Parathyroid adenoma (tissue), 2 donors: ENCODE measurements around the gene RNASEH2B.

ENCODE experiments used
- H2AFZ ChIP-seq: fragments of 300-600 bp; sonication (generic); one replicate; pipeline ENCODE4 v1.7.0; 2017; ENCODE audit warnings: antibody characterized with exemption, mild to moderate bottlenecking
- H3K27ac ChIP-seq: fragments of 300-600 bp; sonication (generic); one replicate; pipeline ENCODE4 v1.7.0; 2017
- H3K27me3 ChIP-seq: fragments of 300-600 bp; sonication (generic); one replicate; pipeline ENCODE4 v1.7.0; 2017; ENCODE audit warnings: low read length; ENCODE audit not compliant: control insufficient read depth, insufficient read depth
- H3K36me3 ChIP-seq: fragments of 300-600 bp; sonication (generic); one replicate; pipeline ENCODE4 v1.7.0; 2017; ENCODE audit warnings: low read length; ENCODE audit not compliant: control insufficient read depth, insufficient read depth
- H3K4me1 ChIP-seq: fragments of 300-600 bp; sonication (generic); one replicate; pipeline ENCODE4 v1.7.0; 2017; ENCODE audit warnings: control low read depth
- H3K4me2 ChIP-seq: fragments of 300-600 bp; sonication (generic); one replicate; pipeline ENCODE4 v1.7.0; 2017; ENCODE audit warnings: low read length
- H3K4me3 ChIP-seq: fragments of 300-600 bp; sonication (generic); one replicate; pipeline ENCODE4 v1.7.0; 2017; ENCODE audit warnings: low read depth, low read length
- H3K79me2 ChIP-seq: fragments of 300-600 bp; sonication (generic); one replicate; pipeline ENCODE4 v1.7.0; 2017; ENCODE audit warnings: control low read depth
- H3K9ac ChIP-seq: fragments of 300-600 bp; sonication (generic); one replicate; pipeline ENCODE4 v1.7.0; 2017; ENCODE audit warnings: mild to moderate bottlenecking
- H3K9me3 ChIP-seq: fragments of 300-600 bp; sonication (generic); one replicate; pipeline ENCODE4 v1.7.0; 2017; ENCODE audit warnings: low read length; ENCODE audit not compliant: control insufficient read depth
- TF ChIP-seq, protein P1 (sequence below): fragments of 300-600 bp; sonication (generic); IDR thresholded peaks from one replicate; pipeline ENCODE4 v1.7.0; 2017; ENCODE audit warnings: antibody characterized with exemption, mild to moderate bottlenecking
- donor health status: primary hyperparathyroidism.

The RNASEH2B gene

DNA sequence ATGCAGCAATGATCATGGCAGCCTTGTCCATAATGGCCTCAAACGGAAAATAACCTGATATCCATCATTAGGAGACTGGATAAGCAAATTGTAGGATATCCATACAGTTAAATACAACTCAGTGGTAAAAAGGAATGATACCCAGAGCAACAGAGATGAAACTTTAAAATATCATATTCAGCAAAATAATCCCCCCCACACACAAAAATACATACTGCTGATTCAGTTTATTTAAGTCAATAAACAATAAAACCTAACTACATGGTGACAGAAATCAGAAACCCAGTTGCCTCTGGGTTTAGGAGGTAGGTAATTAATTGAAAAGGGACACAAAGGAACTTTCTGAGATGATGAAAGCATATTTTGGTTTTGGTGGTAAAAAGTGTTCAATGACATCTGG, 38.2 kb upstream of the RNASEH2B start:
- Histone ChIP-seq H3K36me3 (no peaks in the 10 kb centered on the region), H3K79me2 (no peaks in the 10 kb centered on the region), H3K4me1 (no peaks in the 10 kb centered on the region), H3K9ac (no peak overlapping the region), H3K27me3 (no peaks in the 10 kb centered on the region), H3K4me3 (no peak overlapping the region), H3K27ac (no peak overlapping the region), H3K9me3 (no peaks in the 10 kb centered on the region), H2AFZ (no peak overlapping the region), H3K4me2 (no peak overlapping the region)
- TF ChIP-seq, protein P1, sequence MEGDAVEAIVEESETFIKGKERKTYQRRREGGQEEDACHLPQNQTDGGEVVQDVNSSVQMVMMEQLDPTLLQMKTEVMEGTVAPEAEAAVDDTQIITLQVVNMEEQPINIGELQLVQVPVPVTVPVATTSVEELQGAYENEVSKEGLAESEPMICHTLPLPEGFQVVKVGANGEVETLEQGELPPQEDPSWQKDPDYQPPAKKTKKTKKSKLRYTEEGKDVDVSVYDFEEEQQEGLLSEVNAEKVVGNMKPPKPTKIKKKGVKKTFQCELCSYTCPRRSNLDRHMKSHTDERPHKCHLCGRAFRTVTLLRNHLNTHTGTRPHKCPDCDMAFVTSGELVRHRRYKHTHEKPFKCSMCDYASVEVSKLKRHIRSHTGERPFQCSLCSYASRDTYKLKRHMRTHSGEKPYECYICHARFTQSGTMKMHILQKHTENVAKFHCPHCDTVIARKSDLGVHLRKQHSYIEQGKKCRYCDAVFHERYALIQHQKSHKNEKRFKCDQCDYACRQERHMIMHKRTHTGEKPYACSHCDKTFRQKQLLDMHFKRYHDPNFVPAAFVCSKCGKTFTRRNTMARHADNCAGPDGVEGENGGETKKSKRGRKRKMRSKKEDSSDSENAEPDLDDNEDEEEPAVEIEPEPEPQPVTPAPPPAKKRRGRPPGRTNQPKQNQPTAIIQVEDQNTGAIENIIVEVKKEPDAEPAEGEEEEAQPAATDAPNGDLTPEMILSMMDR = no peak

DNA sequence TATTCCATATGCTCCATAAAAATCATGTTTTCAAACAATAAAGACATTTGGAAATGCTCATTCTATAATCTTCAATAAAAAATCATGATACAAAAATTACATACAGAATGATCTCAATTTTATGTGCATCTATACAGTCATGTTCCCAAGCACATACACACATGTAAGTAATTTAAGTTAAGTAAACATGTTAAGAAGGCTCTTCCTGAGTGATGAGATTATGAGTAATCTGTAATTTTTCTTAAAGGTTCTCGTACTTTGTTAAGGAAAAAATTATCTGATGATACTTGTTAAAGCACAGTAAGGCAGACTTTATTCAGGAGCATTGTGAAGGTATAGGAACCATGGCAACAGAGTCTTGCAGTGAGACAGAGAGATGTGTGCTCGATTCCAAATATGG, 36.1 kb upstream of the RNASEH2B start:
- no peak overlapping the region for H2AFZ ChIP-seq
- H3K79me2 ChIP-seq = no peaks in the 10 kb centered on the region
- no peaks in the 10 kb centered on the region for H3K36me3 ChIP-seq
- no peak overlapping the region for H3K27ac ChIP-seq
- H3K4me1 ChIP-seq = no peaks in the 10 kb centered on the region
- no peak overlapping the region for H3K4me3 ChIP-seq
- no peaks in the 10 kb centered on the region for H3K9me3 ChIP-seq
- H3K27me3 ChIP-seq = no peaks in the 10 kb centered on the region
- no peak overlapping the region for H3K9ac ChIP-seq
- TF ChIP-seq, protein P1 = no peak
- no peak overlapping the region for H3K4me2 ChIP-seq

DNA sequence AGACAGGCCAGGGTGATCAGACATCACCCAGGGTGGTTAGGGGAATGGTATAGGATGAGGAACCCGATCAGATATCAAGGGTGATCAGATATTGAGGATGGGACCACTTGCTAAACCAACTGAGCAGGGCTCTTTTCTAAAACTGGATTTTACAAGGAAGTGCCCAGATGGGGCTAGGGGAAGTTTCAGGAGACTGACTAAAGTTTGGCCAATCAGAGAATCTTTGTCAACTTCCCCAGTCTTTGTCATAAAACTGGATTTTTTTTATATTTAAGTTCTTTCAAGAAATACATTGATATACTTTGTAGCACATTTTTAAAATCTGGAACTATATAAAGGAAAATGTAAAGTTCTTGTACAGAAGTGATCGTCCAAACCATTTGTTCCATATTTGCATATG, 35.6 kb upstream of the RNASEH2B start:
- Histone ChIP-seq H3K9ac (no peak overlapping the region), H3K27ac (no peak overlapping the region), H3K79me2 (no peaks in the 10 kb centered on the region), H3K27me3 (no peaks in the 10 kb centered on the region), H3K9me3 (no peaks in the 10 kb centered on the region), H3K4me1 (no peaks in the 10 kb centered on the region), H3K36me3 (no peaks in the 10 kb centered on the region), H2AFZ (no peak overlapping the region), H3K4me2 (no peak overlapping the region), H3K4me3 (no peak overlapping the region)
- TF ChIP-seq, protein P1 = no peak

DNA sequence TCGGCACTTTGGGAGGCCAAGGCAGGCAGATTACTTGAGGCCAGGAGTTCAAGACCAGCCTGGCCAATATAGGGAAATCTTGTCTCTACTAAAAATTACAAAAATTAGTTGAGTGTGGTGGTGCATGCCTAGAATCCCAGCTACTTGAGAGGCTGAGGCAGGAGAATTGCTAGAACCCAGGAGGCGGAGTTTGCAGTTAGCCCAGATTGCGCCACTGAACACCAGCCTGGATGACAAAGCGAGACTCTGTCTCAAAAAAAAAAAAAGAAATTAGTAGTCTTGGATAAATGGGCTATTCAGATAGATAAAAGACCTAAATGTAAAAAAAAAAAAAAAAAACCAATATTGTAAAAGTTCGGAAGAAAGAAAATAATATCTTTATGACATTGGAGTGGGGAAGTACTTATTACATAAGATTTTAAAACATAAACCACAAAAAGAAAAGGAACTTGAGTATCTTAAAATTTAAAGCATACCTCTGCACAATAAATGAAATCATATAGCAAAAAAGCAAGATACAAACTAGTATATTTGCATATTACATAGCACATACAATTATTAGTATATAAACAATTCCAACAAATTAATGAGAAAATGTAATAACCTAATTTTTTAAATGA, 26.7 kb upstream of the RNASEH2B start:
- no peak overlapping the region for H3K4me3 ChIP-seq
- H3K27me3 ChIP-seq = no peaks in the 10 kb centered on the region
- H3K27ac ChIP-seq = no peak overlapping the region
- no peak overlapping the region for H2AFZ ChIP-seq
- H3K9me3 ChIP-seq = no peaks in the 10 kb centered on the region
- no peaks in the 10 kb centered on the region for H3K4me1 ChIP-seq
- H3K36me3 ChIP-seq = no peaks in the 10 kb centered on the region
- no peaks in the 10 kb centered on the region for H3K79me2 ChIP-seq
- TF ChIP-seq, protein P1 = no peak
- H3K9ac ChIP-seq = no peak overlapping the region
- H3K4me2 ChIP-seq = no peak overlapping the region

DNA sequence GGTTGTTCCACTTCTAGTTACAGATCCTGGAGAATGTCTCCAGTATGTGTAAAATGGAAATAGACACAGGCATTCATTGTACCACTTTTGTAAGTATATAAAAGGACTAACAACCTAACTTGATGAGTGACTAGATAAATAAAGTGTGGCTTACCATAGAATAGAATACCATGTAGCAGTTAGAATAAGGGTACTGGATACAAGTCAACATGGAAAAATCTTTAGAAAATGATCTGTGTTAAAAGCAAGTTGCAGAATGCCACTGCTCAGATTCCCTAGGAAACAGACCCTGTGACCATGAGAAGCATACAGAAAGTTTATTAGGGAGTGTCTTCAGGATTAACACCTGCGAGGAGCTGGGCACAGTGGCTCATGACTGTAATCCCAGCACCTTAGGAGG, 25.9 kb upstream of the RNASEH2B start:
- Histone ChIP-seq H3K36me3 (no peaks in the 10 kb centered on the region), H3K4me3 (no peak overlapping the region), H3K9ac (no peak overlapping the region), H2AFZ (no peak overlapping the region), H3K79me2 (no peaks in the 10 kb centered on the region), H3K27ac (no peak overlapping the region), H3K4me1 (no peaks in the 10 kb centered on the region), H3K9me3 (no peaks in the 10 kb centered on the region), H3K4me2 (no peak overlapping the region), H3K27me3 (no peaks in the 10 kb centered on the region)
- TF ChIP-seq, protein P1 = no peak
